NT2/D1 (cell line): ENCODE measurements around the gene KCTD16.

Experiments used
- YY1 ChIP-seq: IDR thresholded peaks from 2 replicates; pipeline ENCODE4 v1.6.1; 2011; ENCODE audit not compliant: insufficient read length, insufficient read depth
- ZNF274 ChIP-seq: IDR thresholded peaks from 2 replicates; pipeline ENCODE4 v1.6.1; 2011; ENCODE audit warnings: mild to moderate bottlenecking, low read depth, low read length

DNA sequence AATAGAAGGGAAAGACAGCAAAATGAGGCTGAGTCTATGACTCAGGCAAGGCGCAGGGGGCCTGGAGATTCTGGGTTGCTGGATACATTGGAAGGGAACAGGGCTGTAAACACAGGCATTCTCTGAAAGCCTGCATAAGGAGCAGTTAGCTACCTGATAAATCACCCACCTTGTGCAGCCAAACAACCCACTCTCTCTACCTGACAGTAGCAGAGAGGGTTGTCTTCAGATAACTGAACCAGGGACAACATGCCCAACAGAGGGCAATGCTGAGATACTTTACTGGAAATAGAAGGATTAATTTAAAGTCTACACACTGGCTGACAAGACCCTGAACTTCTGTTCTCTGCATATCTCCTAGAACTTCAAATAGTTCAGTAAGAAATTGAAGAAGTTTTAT is 161.6 kb downstream of the KCTD16 start:
- TF ChIP-seq ZNF274 (no peak), YY1 (no peak)
